GM15510 (cell line): ENCODE data around the gene COBL.

Source experiments
- POLR2A ChIP-seq: IDR thresholded peaks from 3 replicates; pipeline ENCODE4 v1.6.1; 2011; ENCODE audit warnings: borderline replicate concordance; ENCODE audit not compliant: insufficient read length; ENCODE audit errors: extremely low read depth

Gene COBL

GRCh38 chr7:51259766-51260165 is 56.8 kb downstream of the COBL start:
- TF ChIP-seq POLR2A, result no peak

GRCh38 chr7:51256916-51257315 is 59.7 kb downstream of the COBL start:
- TF ChIP-seq POLR2A, result no peak

GRCh38 chr7:51256209-51256781 is 60.3 kb downstream of the COBL start:
- TF ChIP-seq POLR2A, result no peak

GRCh38 chr7:51255536-51256208 is 60.9 kb downstream of the COBL start:
- TF ChIP-seq POLR2A, result no peak

- TF ChIP-seq POLR2A, result no peak
Measured at GRCh38 chr7:51255036-51255435, 61.6 kb downstream of the COBL start.

- TF ChIP-seq POLR2A, result no peak
Measured at GRCh38 chr7:51253157-51253556, 63.5 kb downstream of the COBL start.

GRCh38 chr7:51251290-51251689 is 65.3 kb downstream of the COBL start:
- no peak for TF ChIP-seq POLR2A

GRCh38 chr7:51250512-51250911 is 66.1 kb downstream of the COBL start:
- TF ChIP-seq POLR2A, result no peak

GRCh38 chr7:51249991-51250390 is 66.6 kb downstream of the COBL start:
- no peak for TF ChIP-seq POLR2A

GRCh38 chr7:51249187-51249945 is 67.2 kb downstream of the COBL start:
- no peak for TF ChIP-seq POLR2A

GRCh38 chr7:51246258-51247245 is 70.1 kb downstream of the COBL start:
- TF ChIP-seq POLR2A, result no peak

- no peak for TF ChIP-seq POLR2A
Measured at GRCh38 chr7:51244885-51245284, 71.7 kb downstream of the COBL start.

- no peak for TF ChIP-seq POLR2A
Measured at GRCh38 chr7:51244053-51244452, 72.6 kb downstream of the COBL start.

- TF ChIP-seq POLR2A, result no peak
Measured at GRCh38 chr7:51243631-51244030, 73.0 kb downstream of the COBL start.
